ENCODE measurements around the gene SNCA.

SNCA gene

DNA sequence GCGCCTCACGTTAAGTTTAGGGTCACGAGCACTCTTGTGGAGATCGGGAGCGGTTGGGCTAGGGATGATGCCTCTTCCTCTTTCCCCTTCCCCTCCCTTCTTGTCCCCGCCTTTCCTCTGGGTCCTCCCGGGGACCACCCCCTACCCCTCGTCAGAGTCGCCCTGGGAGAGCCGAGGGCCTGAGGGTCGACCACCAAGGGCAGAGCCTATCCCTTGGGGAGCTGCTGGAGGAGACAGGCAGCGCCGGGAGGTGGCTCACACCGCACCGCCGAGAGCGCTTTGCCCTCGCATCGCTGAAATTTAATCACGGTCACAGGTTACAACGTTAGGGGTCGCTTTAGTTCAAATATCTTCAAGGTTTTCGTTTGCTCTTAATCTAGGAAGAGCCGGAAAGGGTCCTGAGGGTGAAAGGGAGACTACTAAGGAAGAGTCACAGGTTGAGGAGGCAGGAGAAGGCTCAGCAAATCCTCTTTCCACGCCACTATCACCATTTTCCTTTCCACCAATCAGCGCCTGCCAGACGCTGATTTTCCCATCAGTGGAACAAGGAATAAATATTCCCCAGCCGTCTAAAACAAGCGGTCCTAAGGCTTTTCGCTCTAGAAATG is 528 bp upstream of the SNCA start:
- H3K4me3 ChIP-seq (replicated peaks in 1 of 2; ENCODE audit: low read depth in 2 of 2, low read length in 2 of 2), result peak overlapping the region; percentile 37 to 59
- peak; percentile 5 to 11 for DNase-seq (ENCODE audit: low read depth in 2 of 2)

DNA sequence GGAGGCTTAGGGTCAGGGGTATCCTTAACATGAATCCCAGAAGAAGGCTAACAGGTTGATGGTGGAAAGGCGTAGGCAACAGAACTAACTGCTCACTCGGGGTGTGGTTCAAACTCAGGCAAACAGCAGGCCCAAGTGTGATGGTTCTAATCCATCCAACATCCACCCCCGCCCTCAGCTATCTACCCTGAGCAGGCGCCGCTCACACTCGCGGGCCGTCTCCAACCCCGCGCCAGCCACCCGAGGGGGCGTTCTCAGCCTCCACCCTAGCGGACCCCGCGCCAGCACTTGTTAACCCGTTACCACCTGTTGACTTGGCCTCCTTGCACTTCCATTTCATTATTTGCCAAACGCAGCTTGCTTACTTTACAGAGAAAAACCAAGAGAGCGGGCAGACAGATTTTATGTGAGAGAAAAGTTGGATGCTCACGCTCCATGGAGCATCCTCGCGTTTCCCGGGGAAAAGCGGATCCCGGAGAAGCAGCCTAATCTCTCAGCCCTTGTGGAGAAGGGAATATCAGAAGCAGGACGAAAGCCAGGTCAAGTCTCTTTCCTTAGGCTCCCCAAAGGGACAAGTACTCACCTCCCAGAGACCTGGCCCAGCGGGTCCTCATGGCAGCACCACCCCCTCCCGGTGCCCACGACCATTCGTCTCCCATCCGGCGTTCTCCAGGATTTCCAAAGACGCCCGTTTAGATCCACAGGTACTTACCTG is 773 bp downstream of the SNCA start:
- TF ChIP-seq, protein P1, sequence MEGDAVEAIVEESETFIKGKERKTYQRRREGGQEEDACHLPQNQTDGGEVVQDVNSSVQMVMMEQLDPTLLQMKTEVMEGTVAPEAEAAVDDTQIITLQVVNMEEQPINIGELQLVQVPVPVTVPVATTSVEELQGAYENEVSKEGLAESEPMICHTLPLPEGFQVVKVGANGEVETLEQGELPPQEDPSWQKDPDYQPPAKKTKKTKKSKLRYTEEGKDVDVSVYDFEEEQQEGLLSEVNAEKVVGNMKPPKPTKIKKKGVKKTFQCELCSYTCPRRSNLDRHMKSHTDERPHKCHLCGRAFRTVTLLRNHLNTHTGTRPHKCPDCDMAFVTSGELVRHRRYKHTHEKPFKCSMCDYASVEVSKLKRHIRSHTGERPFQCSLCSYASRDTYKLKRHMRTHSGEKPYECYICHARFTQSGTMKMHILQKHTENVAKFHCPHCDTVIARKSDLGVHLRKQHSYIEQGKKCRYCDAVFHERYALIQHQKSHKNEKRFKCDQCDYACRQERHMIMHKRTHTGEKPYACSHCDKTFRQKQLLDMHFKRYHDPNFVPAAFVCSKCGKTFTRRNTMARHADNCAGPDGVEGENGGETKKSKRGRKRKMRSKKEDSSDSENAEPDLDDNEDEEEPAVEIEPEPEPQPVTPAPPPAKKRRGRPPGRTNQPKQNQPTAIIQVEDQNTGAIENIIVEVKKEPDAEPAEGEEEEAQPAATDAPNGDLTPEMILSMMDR (IDR thresholded peaks at IDR 0.05; ENCODE audit: low read depth, low read length), result no peak
- peak overlapping the region in 1 of 2 donors; percentile 59 for H3K4me3 ChIP-seq (replicated peaks in 1 of 2; ENCODE audit: low read depth in 2 of 2, low read length in 2 of 2)
- no peak for DNase-seq (ENCODE audit: low read depth in 2 of 2)

More for the DNA sequence above, 528 bp upstream of the SNCA start:
- TF ChIP-seq, protein P1 (IDR thresholded peaks at IDR 0.05; ENCODE audit: low read depth, low read length), result no peak

DNA sequence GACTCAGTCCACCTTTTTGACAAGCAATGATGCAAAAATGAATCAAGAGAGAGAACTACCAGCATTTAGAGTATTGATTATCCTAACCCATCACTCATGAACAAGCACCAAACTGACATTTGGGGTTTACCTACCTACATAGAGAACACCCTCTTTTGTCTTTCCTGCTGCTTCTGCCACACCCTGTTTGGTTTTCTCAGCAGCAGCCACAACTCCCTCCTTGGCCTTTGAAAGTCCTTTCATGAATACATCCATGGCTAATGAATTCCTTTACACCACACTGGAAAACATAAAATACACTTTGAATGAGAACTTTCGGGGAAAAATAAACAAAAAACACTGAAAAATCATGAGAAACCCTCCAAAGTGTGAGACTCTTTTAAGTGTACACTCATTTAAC is 1.5 kb downstream of the SNCA start:
- no peak overlapping the region for H3K4me3 ChIP-seq (replicated peaks in 1 of 2; ENCODE audit: low read depth in 2 of 2, low read length in 2 of 2)
- DNase-seq (ENCODE audit: low read depth in 2 of 2), result no peak
- TF ChIP-seq, protein P1 (IDR thresholded peaks at IDR 0.05; ENCODE audit: low read depth, low read length), result no peak

DNA sequence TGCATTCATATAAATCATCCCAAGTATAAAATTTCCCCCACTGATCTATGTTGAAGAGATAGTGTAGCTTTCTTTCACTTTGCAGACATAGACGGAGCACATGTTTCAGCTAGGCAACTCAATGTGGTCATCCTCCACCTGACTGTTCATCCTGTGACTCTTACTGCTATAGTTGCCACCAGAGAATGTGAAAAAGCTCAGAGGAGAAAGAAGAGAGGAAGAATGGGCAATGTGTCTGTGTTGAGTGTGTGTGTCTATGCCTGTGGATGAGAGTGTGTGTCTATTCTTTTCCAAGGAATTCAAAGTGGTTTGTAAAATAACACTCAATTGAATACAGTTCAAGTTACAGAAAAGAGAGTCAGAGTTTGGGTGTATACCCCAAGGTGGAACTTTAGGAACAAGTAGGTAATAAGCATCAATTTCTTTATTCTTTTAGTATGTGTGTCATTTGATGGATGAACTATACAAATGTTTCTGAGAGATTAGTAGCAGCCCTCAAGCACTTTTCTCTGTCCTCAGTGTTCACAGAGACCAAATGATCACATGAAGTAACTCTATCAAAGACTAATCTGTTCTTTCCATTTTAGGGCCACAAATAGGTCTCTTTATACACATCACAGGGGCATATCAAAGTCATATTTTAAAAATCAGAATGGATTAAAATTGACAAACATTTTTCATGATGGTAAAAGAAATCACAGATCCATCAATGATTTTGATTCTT is 2.3 kb downstream of the SNCA start:
- TF ChIP-seq, protein P1 (IDR thresholded peaks at IDR 0.05; ENCODE audit: low read depth, low read length), result no peak
- no peak for DNase-seq (ENCODE audit: low read depth in 2 of 2)
- no peak overlapping the region for H3K4me3 ChIP-seq (replicated peaks in 1 of 2; ENCODE audit: low read depth in 2 of 2, low read length in 2 of 2)

DNA sequence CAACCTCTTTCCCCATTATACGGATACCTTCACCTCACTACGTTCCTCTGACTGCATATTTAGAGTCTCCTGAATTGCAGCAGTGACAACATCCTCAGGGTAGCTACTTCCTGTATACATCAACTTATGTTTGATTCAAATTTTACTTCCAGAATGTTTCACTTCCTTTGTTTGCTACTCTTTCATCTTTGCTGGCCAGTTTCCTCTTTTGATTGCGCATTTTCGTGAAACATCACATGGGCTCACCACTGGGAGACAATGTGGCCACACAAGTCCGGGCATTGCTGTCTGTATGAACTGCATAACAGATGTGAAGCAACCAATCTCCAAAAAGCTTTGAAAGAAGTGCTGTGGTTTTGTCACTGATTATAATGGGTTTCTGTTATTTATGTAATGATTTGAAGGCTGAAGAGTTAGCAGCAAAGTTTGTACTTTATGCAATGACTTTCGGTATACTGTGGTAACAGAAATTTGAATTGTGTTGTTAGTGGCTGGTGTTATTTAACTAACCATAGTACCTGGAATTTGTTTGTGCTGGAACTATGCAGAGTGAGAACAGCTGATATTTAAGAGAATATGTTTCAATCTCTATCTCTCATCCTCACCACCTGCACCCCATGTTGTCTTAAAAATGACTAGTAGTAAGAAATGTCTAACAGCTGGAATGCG is 7.4 kb downstream of the SNCA start:
- H3K4me3 ChIP-seq (replicated peaks in 1 of 2; ENCODE audit: low read depth in 2 of 2, low read length in 2 of 2), result no peak overlapping the region
- DNase-seq (ENCODE audit: low read depth in 2 of 2), result peak in 1 of 2 donors; percentile 31
- TF ChIP-seq, protein P1 (IDR thresholded peaks at IDR 0.05; ENCODE audit: low read depth, low read length), result no peak

DNA sequence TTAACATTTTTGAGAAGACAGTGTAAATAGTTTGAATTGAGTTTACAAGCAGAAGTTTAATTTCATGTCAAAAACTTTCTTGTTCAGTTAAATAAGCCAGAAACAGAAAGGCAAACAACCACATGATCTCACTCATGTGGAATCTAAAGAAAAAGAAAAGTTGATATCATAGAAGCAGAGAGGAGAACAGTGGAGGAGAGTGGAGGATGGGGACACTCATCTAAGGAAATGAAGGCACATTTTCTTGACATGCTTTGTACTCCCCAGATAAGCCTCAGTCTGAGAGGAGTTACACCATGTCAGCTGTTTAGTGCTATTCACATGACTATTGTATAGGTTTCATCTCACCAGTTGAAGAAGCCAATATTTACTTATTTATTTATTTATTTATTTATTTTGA is 13.5 kb downstream of the SNCA start:
- TF ChIP-seq, protein P1 (IDR thresholded peaks at IDR 0.05; ENCODE audit: low read depth, low read length), result no peak
- peak in 1 of 2 donors; percentile 24 for DNase-seq (ENCODE audit: low read depth in 2 of 2)
- H3K4me3 ChIP-seq (replicated peaks in 1 of 2; ENCODE audit: low read depth in 2 of 2, low read length in 2 of 2), result no peak overlapping the region
